ENCODE data around the gene DAB2IP.

- TF ChIP-seq REST (IDR thresholded peaks at IDR 0.05) (no peak), GABPA (IDR thresholded peaks at IDR 0.05 in 1 of 2, conservative IDR thresholded peaks at IDR 0.05 in 1 of 2) (no peak), ZBTB33 (IDR thresholded peaks at IDR 0.05) (no peak), CTCF (IDR thresholded peaks at IDR 0.05; ENCODE audit: low read depth, low read length, missing input control) (no peak), TAF1 (conservative IDR thresholded peaks at IDR 0.05) (no peak), MAX (IDR thresholded peaks at IDR 0.05) (no peak), SP1 (IDR thresholded peaks at IDR 0.05) (no peak), RXRA (IDR thresholded peaks at IDR 0.05) (no peak), YY1 (IDR thresholded peaks at IDR 0.05) (no peak), EGR1 (IDR thresholded peaks at IDR 0.05; ENCODE audit: low read depth in 2 of 2) (no peak), RAD21 (IDR thresholded peaks at IDR 0.05) (no peak), ATF3 (IDR thresholded peaks at IDR 0.05) (no peak), JUND (IDR thresholded peaks at IDR 0.05) (no peak)
Measured at GRCh38 chr9:121776739-121777637, 125.6 kb downstream of the DAB2IP start.

Data from liver (tissue), 3 donors.